Chondrocyte (in vitro differentiated cells): ENCODE measurements around the gene TPGS1. TPM values are rescaled to one million over a fixed set of nuclear protein-coding genes. Genes with fewer than 3 reads are reported as not detected.

Source experiments
- DNase-seq: peaks from one replicate; pipeline ENCODE4 v3.0.0; 2021; ENCODE audit warnings: mixed read lengths, low spot score
- H3K27ac Mint-ChIP-seq: one replicate; pipeline ENCODE4 v1.8.0; 2021; ENCODE audit warnings: mild to moderate bottlenecking, moderate library complexity, mixed read lengths; ENCODE audit not compliant: unreplicated experiment
- H3K27me3 Mint-ChIP-seq: 2 replicates; pipeline ENCODE4 v1.8.0; 2021; ENCODE audit warnings: low read depth, mixed read lengths
- H3K36me3 Mint-ChIP-seq: 2 replicates; pipeline ENCODE4 v1.8.0; 2021; ENCODE audit warnings: low read depth, mixed read lengths
- H3K4me1 Mint-ChIP-seq: 2 replicates; pipeline ENCODE4 v1.8.0; 2021; ENCODE audit warnings: low read depth, mild to moderate bottlenecking, mixed read lengths
- H3K4me3 Mint-ChIP-seq: one replicate; pipeline ENCODE4 v1.8.0; 2021; ENCODE audit warnings: mild to moderate bottlenecking, moderate library complexity, mixed read lengths; ENCODE audit not compliant: unreplicated experiment
- H3K9me3 Mint-ChIP-seq: 2 replicates; pipeline ENCODE4 v1.8.0; 2021; ENCODE audit warnings: low read depth, mixed read lengths
- total RNA-seq: library from RNA; stranded (reverse); gene quantifications from 3 replicates; pipeline ENCODE4 v1.2.1, GENCODE V29; 2021
- TF ChIP-seq, protein P1 (sequence below): fragments of 200-600 bp; sonication (generic); IDR thresholded peaks from 2 replicates; pipeline ENCODE4 v1.5.0; 2021; ENCODE audit warnings: antibody characterized with exemption, mild to moderate bottlenecking, moderate library complexity

TPGS1 gene
- total RNA-seq, 1 donor from 2014 or later: 22.6 TPM

GRCh38 chr19:566403-566802, 59.1 kb downstream of the TPGS1 start:
- Mint-ChIP-seq H3K4me3 (no peak overlapping the region), H3K36me3 (no peaks in the 10 kb centered on the region), H3K9me3 (no peaks in the 10 kb centered on the region), H3K27ac (no peak overlapping the region), H3K27me3 (no peaks in the 10 kb centered on the region), H3K4me1 (peaks cover 9% of the 10 kb centered on the region)
- TF ChIP-seq, protein P1, sequence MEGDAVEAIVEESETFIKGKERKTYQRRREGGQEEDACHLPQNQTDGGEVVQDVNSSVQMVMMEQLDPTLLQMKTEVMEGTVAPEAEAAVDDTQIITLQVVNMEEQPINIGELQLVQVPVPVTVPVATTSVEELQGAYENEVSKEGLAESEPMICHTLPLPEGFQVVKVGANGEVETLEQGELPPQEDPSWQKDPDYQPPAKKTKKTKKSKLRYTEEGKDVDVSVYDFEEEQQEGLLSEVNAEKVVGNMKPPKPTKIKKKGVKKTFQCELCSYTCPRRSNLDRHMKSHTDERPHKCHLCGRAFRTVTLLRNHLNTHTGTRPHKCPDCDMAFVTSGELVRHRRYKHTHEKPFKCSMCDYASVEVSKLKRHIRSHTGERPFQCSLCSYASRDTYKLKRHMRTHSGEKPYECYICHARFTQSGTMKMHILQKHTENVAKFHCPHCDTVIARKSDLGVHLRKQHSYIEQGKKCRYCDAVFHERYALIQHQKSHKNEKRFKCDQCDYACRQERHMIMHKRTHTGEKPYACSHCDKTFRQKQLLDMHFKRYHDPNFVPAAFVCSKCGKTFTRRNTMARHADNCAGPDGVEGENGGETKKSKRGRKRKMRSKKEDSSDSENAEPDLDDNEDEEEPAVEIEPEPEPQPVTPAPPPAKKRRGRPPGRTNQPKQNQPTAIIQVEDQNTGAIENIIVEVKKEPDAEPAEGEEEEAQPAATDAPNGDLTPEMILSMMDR: no peak
- no peak for DNase-seq

- Mint-ChIP-seq H3K9me3 (no peaks in the 10 kb centered on the region), H3K27me3 (no peaks in the 10 kb centered on the region), H3K27ac (no peak overlapping the region), H3K4me3 (no peak overlapping the region), H3K36me3 (no peaks in the 10 kb centered on the region), H3K4me1 (peaks cover 13% of the 10 kb centered on the region)
- no peak for DNase-seq
- TF ChIP-seq, protein P1: no peak
These were observed 59.5 kb downstream of the TPGS1 start for GRCh38 chr19:566844-567243.

GRCh38 chr19:567296-567900, 60.1 kb downstream of the TPGS1 start:
- Mint-ChIP-seq H3K4me1 (peaks cover 13% of the 10 kb centered on the region), H3K27me3 (no peaks in the 10 kb centered on the region), H3K4me3 (no peak overlapping the region), H3K9me3 (no peaks in the 10 kb centered on the region), H3K36me3 (no peaks in the 10 kb centered on the region), H3K27ac (no peak overlapping the region)
- DNase-seq: no peak
- TF ChIP-seq, protein P1: no peak

Other genes with a start within 250 kb of the TPGS1 start
- 0.36 to 4.1 TPM (median 3.0 TPM) in 3 replicates for gene PLPP2, start 216.1 kb upstream of the TPGS1 start, total RNA-seq
- 40.2 to 44.5 TPM (median 42.4 TPM) in 3 replicates for gene MIER2, start 162.7 kb upstream of the TPGS1 start, total RNA-seq
- 1.1 to 1.4 TPM (median 1.4 TPM) in 3 replicates for gene C2CD4C, start 98.3 kb upstream of the TPGS1 start, total RNA-seq
- gene SHC2, start 46.5 kb upstream of the TPGS1 start, total RNA-seq: 26.9 to 50.9 TPM (median 47.8 TPM) in 3 replicates
- 0.59 to 0.92 TPM (median 0.62 TPM) in 3 replicates for gene MADCAM1, start 11.0 kb upstream of the TPGS1 start, total RNA-seq
- gene CDC34, start 24.3 kb downstream of the TPGS1 start, total RNA-seq: 41.4 to 71.1 TPM (median 66.9 TPM) in 3 replicates
- gene GZMM, start 36.6 kb downstream of the TPGS1 start, total RNA-seq: not detected in 3 replicates
- 440 to 503 TPM (median 452 TPM) in 3 replicates for gene BSG, start 65.1 kb downstream of the TPGS1 start, total RNA-seq
- 6.2 to 6.8 TPM (median 6.7 TPM) in 3 replicates for gene HCN2, start 82.4 kb downstream of the TPGS1 start, total RNA-seq
- 27.3 to 35.8 TPM (median 35.5 TPM) in 3 replicates for gene POLRMT, start 126.0 kb downstream of the TPGS1 start, total RNA-seq
- gene FGF22, start 132.4 kb downstream of the TPGS1 start, total RNA-seq: not detected in 3 replicates
- 29.3 to 36.3 TPM (median 29.5 TPM) in 3 replicates for gene RNF126, start 155.7 kb downstream of the TPGS1 start, total RNA-seq
- 267 to 316 TPM (median 312 TPM) in 3 replicates for gene FSTL3, start 168.9 kb downstream of the TPGS1 start, total RNA-seq
- not detected in 3 replicates for gene PRSS57, start 188.0 kb downstream of the TPGS1 start, total RNA-seq
- 166 to 182 TPM (median 175 TPM) in 3 replicates for gene PALM, start 201.4 kb downstream of the TPGS1 start, total RNA-seq
- gene MISP, start 243.6 kb downstream of the TPGS1 start, total RNA-seq: 1.5 to 2.2 TPM (median 1.6 TPM) in 3 replicates